IMR-90 (cell line): ENCODE data around the gene SDK1.

Experiments
- MAZ ChIP-seq: IDR thresholded peaks from 2 replicates; pipeline ENCODE4 v1.6.1; 2012; ENCODE audit warnings: low read depth, mild to moderate bottlenecking, low read length, improper control_type of control experiment, moderate library complexity, borderline replicate concordance
- MXI1 ChIP-seq: IDR thresholded peaks from 2 replicates; pipeline ENCODE4 v1.6.1; 2012; ENCODE audit warnings: low read depth, mild to moderate bottlenecking, low read length, moderate library complexity, borderline replicate concordance
- POLR2A ChIP-seq: IDR thresholded peaks from 2 replicates; pipeline ENCODE4 v1.6.1; 2012; ENCODE audit warnings: mild to moderate bottlenecking, low read depth, low read length
- TF ChIP-seq, protein P1 (sequence below): conservative IDR thresholded peaks from 2 replicates; pipeline ENCODE4 v1.5.1; 2012; ENCODE audit warnings: mild to moderate bottlenecking, low read depth, low read length, improper control_type of control experiment

- TF ChIP-seq MXI1 (no peak), POLR2A (no peak), MAZ (no peak)
- TF ChIP-seq, protein P1, sequence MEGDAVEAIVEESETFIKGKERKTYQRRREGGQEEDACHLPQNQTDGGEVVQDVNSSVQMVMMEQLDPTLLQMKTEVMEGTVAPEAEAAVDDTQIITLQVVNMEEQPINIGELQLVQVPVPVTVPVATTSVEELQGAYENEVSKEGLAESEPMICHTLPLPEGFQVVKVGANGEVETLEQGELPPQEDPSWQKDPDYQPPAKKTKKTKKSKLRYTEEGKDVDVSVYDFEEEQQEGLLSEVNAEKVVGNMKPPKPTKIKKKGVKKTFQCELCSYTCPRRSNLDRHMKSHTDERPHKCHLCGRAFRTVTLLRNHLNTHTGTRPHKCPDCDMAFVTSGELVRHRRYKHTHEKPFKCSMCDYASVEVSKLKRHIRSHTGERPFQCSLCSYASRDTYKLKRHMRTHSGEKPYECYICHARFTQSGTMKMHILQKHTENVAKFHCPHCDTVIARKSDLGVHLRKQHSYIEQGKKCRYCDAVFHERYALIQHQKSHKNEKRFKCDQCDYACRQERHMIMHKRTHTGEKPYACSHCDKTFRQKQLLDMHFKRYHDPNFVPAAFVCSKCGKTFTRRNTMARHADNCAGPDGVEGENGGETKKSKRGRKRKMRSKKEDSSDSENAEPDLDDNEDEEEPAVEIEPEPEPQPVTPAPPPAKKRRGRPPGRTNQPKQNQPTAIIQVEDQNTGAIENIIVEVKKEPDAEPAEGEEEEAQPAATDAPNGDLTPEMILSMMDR = no peak
Measured at GRCh38 chr7:4042402-4043045, 741.5 kb downstream of the SDK1 start.
